Right atrium auricular region (tissue), 2 donors: ENCODE results near the gene M1AP. TPM values are rescaled to one million over a fixed set of nuclear protein-coding genes. Genes with fewer than 3 reads are reported as not detected.

ENCODE experiments used
- DNase-seq: peaks from one replicate; pipeline ENCODE4 v3.0.0-alpha.2; 2019; ENCODE audit warnings: low spot score
- H3K27ac ChIP-seq, 2 donors: fragments of 200-600 bp; sonication (generic); 1 replicate in 1 of 2; 2 replicates in 1 of 2; pipeline ENCODE4 v1.5.1; 2016 to 2019
- H3K27me3 ChIP-seq, 2 donors: fragments of 200-600 bp; sonication (generic); one replicate each; pipeline versions ENCODE4 v1.5.1 to v1.6.0; 2017 to 2019
- H3K36me3 ChIP-seq: fragments of 200-600 bp; sonication (generic); one replicate; pipeline ENCODE4 v1.5.1; 2016
- H3K4me1 ChIP-seq, 2 donors: fragments of 200-600 bp; sonication (generic); one replicate each; pipeline versions ENCODE4 v1.5.1 to v1.6.0; 2017 to 2019
- H3K4me3 ChIP-seq, 2 donors: fragments of 200-600 bp; sonication (generic); 1 replicate in 1 of 2; 2 replicates in 1 of 2; pipeline ENCODE4 v1.5.1; 2017 to 2019; ENCODE audit warnings: mild to moderate bottlenecking in 1 of 2, moderate library complexity in 1 of 2
- H3K9me3 ChIP-seq, 2 donors: fragments of 200-600 bp; sonication (generic); one replicate each; pipeline ENCODE4 v1.5.1; 2019
- total RNA-seq, 2 donors: library from RNA; depleted of rRNA; stranded (reverse); fragments of >200 nt; gene quantifications; one replicate each; pipeline ENCODE4 v1.1.0, GENCODE V29; 2016
- TF ChIP-seq, protein P1 (sequence below), 2 donors: fragments of 200-600 bp; sonication (generic); IDR thresholded peaks; one replicate each; pipeline ENCODE4 v1.5.1; 2019; ENCODE audit warnings: antibody characterized with exemption in 2 of 2

M1AP gene
- total RNA-seq, 2 donors from 2014 or later: 10.3 TPM; not detected in 1

DNA sequence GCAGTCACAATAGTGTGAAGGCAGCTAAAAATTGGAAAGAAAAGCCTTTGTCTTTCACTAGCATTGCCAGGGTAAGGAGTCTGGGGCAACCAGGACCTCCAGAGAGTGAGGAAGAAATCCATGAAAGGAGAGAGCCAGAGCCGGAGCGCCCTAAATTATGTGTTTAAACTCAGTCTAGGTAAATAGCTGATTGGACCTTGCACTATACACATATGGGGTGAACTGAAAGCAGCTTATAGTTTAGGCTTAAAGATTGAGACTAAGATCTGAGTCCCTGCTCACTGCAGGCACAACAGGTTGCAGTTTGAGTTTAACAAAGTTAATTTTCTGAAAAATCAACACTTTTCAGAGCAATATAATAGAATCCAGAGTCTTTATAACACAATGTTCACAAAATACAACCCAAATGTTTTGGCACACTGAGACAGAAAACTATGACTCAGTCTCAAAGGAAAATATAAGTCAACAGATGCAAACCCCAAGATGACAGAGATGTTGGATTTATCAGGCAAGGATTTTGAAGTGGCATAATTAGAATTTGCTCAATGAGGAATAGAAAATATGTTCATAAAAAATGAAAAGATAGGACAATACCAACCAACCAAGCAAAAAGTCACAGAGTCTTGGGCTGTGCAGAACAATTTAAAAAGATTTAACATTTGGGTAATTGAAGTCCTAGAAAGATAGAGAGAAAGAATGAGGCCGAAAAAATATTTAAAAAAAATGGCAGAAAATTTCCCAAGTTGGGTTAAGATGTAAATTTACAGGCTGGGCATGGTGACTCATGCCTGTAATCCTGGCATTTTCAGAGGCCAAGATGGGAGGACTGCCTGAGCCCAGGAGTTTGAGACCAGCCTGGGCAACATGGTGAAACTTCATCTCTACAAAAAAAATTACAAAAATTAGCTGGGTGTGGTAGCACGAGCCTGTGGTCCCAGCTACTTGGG, 54.0 kb downstream of the M1AP start:
- no peaks in the 10 kb centered on the region for H3K4me1 ChIP-seq
- H3K4me3 ChIP-seq: no peak overlapping the region
- DNase-seq: no peak
- peaks cover 0 to 3% of the 10 kb centered on the region in 2 donors for H3K27me3 ChIP-seq
- H3K9me3 ChIP-seq: no peaks in the 10 kb centered on the region
- no peak overlapping the region for H3K27ac ChIP-seq
- TF ChIP-seq, protein P1, sequence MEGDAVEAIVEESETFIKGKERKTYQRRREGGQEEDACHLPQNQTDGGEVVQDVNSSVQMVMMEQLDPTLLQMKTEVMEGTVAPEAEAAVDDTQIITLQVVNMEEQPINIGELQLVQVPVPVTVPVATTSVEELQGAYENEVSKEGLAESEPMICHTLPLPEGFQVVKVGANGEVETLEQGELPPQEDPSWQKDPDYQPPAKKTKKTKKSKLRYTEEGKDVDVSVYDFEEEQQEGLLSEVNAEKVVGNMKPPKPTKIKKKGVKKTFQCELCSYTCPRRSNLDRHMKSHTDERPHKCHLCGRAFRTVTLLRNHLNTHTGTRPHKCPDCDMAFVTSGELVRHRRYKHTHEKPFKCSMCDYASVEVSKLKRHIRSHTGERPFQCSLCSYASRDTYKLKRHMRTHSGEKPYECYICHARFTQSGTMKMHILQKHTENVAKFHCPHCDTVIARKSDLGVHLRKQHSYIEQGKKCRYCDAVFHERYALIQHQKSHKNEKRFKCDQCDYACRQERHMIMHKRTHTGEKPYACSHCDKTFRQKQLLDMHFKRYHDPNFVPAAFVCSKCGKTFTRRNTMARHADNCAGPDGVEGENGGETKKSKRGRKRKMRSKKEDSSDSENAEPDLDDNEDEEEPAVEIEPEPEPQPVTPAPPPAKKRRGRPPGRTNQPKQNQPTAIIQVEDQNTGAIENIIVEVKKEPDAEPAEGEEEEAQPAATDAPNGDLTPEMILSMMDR (IDR thresholded peaks at IDR 0.05): no peak
- H3K36me3 ChIP-seq: no peaks in the 10 kb centered on the region

DNA sequence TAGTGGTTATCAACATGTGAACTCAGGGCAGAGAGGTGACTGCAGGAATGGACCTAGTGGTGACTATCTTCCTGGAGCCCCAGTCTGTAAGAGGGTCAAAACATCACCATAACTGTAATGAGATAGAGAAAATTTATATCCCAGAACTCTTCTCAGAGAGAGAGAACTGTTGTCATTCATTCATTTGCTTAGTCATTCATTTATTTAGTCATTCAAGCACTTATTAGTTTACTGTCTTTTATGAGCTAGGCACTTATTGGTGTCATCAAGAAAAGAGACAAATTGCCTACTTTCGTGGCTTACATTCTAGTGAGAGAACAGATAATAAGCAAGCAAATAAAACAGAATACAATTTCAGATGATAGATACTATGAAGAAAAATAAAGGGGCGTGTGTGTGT, 59.5 kb downstream of the M1AP start:
- no peak for DNase-seq
- no peak overlapping the region for H3K4me3 ChIP-seq
- H3K9me3 ChIP-seq: no peaks in the 10 kb centered on the region
- H3K27me3 ChIP-seq: peaks cover 0 to 3% of the 10 kb centered on the region in 2 donors
- no peaks in the 10 kb centered on the region for H3K36me3 ChIP-seq
- TF ChIP-seq, protein P1 (IDR thresholded peaks at IDR 0.05): no peak
- no peak overlapping the region for H3K27ac ChIP-seq
- no peaks in the 10 kb centered on the region for H3K4me1 ChIP-seq

DNA sequence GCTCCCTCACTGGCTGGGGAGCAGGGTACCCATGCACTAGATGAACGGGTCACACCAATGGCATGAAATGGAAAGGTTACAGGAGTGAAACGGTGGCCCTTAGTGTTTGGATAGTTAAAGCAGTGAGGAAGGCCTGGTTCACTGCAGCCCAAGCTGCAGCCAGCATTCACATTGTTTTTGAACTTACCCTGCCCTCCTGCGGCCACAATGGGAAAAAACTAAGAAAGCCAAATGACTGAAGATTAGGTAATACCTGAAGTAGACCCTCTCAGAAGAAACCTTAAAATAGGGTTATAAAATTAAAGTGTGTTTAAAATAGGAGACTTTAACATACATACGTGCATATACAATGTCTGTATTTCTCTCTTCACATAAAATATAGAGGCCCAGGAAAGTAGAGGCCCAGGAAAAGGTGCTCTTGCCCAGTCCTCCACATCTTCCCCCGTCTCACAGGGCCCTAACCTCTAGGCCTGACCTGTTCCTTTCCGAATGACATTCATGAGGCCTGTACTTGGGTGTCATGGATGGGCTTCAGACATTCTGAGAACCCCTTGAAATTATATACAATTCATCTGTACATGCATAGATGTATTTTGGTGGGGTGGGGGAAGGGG, 60.4 kb downstream of the M1AP start:
- Histone ChIP-seq H3K4me1 (no peaks in the 10 kb centered on the region), H3K27ac (no peak overlapping the region), H3K36me3 (no peaks in the 10 kb centered on the region), H3K4me3 (no peak overlapping the region), H3K27me3 (peaks cover 0 to under 1% of the 10 kb centered on the region in 2 donors), H3K9me3 (no peaks in the 10 kb centered on the region)
- DNase-seq: peak; percentile 79
- TF ChIP-seq, protein P1 (IDR thresholded peaks at IDR 0.05): peak; percentile 32 to 76

DNA sequence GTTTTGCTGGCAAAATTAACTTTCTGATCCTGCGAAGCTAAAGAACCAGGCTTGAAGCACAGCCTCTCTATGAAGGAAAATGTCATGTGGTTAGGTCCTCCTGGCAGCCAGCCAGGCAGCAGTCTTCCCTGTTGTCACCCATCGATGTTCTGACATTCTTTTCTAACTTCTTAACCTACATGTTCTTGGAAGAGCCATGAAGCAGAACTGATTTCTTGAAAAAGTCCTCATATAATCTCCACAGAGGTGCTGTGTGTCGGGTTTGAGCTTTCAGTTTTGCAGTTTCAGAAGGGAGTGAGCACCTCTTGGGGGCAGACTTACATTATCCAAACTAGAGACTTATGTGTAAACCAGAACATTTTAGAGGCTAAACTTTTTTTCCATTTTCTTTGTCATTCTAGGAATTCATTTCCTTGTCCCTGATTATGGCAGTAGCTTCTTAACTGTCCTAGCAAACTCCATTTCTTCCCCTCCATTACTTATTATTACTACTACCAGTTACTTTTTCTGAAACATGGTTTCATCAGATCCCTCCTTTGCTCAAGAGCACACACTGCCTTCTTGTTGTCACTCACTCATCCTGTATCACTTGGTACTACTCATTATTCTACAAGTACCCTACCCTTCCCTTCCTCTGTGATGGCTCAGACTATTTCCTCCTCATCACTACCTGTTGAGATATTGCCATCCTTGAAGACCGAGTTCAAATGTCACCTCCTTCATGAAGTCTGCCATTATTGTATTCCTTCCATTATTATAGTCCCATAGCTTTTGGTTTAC, 62.5 kb downstream of the M1AP start:
- TF ChIP-seq, protein P1 (IDR thresholded peaks at IDR 0.05): no peak
- Histone ChIP-seq H3K27me3 (no peaks in the 10 kb centered on the region), H3K36me3 (no peaks in the 10 kb centered on the region), H3K27ac (no peak overlapping the region), H3K4me3 (no peak overlapping the region), H3K9me3 (no peaks in the 10 kb centered on the region), H3K4me1 (no peaks in the 10 kb centered on the region)
- DNase-seq: no peak

DNA sequence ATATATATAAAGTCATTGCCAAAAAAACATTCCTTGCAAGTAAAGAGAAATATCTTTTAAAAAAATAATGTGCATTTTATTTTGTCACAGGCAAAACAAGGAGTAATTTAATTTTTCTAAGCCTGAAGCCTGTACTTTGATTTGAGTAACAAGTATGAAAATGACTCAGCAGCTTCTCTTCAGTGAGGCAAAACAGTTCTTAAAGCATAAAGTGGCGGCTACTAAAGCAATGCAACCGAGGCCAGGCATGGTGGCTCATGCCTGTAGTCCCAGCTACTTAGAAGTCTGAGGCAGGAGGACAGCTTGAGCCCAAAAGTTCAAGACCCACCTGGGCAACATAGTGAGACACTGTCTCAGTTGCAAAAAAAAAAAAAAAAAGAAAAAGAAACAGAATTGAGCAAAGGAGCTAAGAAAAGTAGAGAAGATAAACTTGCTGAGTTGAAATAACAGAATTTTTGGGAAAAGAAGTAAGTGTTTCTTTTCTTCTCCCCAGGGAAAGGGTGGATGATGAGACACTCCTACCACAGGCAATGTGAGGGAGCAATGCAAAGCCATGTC, 64.0 kb downstream of the M1AP start:
- no peak overlapping the region for H3K4me3 ChIP-seq
- no peak for DNase-seq
- H3K36me3 ChIP-seq: no peaks in the 10 kb centered on the region
- no peaks in the 10 kb centered on the region for H3K9me3 ChIP-seq
- TF ChIP-seq, protein P1 (IDR thresholded peaks at IDR 0.05): no peak
- no peak overlapping the region for H3K27ac ChIP-seq
- no peaks in the 10 kb centered on the region for H3K27me3 ChIP-seq
- H3K4me1 ChIP-seq: no peaks in the 10 kb centered on the region
